Measurements from ENCODE around the gene KLHDC7B.

The KLHDC7B gene

DNA sequence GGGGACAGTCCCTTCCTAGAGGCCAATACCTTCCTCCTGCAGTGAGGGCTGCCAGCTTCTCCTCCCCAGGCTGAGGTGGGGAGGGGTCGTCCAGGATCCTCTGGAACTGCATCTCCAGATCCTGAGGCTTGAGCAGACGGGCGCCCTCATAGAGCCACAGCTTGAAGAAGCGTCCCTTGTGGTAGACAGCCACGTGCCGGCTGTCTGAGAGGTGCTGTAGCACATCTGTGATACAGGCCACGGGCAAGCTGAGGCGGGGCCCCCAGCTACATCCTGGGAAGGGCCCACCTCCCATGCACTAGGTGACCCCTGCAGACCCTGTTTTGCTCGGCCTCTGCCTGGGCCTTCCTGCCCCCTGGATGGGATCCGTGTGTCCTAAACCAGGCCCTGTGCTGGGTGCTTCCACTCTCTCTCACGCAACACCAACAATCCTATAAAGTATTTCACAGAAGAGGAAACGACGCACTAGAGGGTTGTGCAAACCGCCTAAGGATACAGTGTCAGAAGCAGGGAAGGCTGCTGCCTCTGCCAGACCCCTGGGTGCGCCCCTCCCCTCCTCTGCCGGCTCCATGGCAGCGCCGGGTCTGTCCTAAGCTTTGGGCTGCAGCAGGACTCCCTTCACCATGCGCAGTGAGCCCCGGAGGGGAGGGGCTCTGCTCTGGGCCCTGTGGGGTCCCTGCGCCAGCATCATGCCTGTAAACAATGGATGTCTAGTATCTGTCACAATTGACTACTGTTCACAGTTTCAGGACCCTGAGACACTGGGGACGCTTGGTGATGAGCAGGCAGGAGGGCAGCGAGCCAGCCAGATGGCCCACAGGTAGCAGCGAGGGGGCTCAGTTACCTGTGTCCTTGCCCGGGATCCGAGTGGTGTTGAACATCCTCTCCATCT, 28.0 kb downstream of the KLHDC7B start:
- H3K9me3 ChIP-seq (ENCODE audit: control insufficient read depth, insufficient read depth, low read length) = no peaks in the 10 kb centered on the region
- H3K36me3 ChIP-seq (ENCODE audit: control insufficient read depth, insufficient read depth, low read length) = peaks cover 47% of the 10 kb centered on the region
- peaks cover 3% of the 10 kb centered on the region for H3K4me1 ChIP-seq (ENCODE audit: control insufficient read depth, insufficient read depth, low read length)
- H3K9ac ChIP-seq (ENCODE audit: low read depth, low read length) = no peak overlapping the region
- no peak overlapping the region for H3K4me3 ChIP-seq (ENCODE audit: low read depth, low read length)
- H3K27me3 ChIP-seq (ENCODE audit: control insufficient read depth, insufficient read depth, low read length) = no peaks in the 10 kb centered on the region

GRCh38 chr22:50574383-50574755, 28.7 kb downstream of the KLHDC7B start:
- Histone ChIP-seq H3K9me3 (ENCODE audit: control insufficient read depth, insufficient read depth, low read length) (no peaks in the 10 kb centered on the region), H3K36me3 (ENCODE audit: control insufficient read depth, insufficient read depth, low read length) (peaks cover 45% of the 10 kb centered on the region), H3K4me1 (ENCODE audit: control insufficient read depth, insufficient read depth, low read length) (peaks cover 5% of the 10 kb centered on the region), H3K9ac (ENCODE audit: low read depth, low read length) (no peak overlapping the region), H3K27me3 (ENCODE audit: control insufficient read depth, insufficient read depth, low read length) (no peaks in the 10 kb centered on the region), H3K4me3 (ENCODE audit: low read depth, low read length) (no peak overlapping the region)

GRCh38 chr22:50575426-50575941, 29.8 kb downstream of the KLHDC7B start:
- Histone ChIP-seq H3K4me1 (ENCODE audit: control insufficient read depth, insufficient read depth, low read length) (peaks cover 5% of the 10 kb centered on the region), H3K27me3 (ENCODE audit: control insufficient read depth, insufficient read depth, low read length) (no peaks in the 10 kb centered on the region), H3K36me3 (ENCODE audit: control insufficient read depth, insufficient read depth, low read length) (peaks cover 47% of the 10 kb centered on the region), H3K4me3 (ENCODE audit: low read depth, low read length) (no peak overlapping the region), H3K9ac (ENCODE audit: low read depth, low read length) (no peak overlapping the region), H3K9me3 (ENCODE audit: control insufficient read depth, insufficient read depth, low read length) (no peaks in the 10 kb centered on the region)

- Histone ChIP-seq H3K4me1 (ENCODE audit: control insufficient read depth, insufficient read depth, low read length) (peaks cover 5% of the 10 kb centered on the region), H3K27me3 (ENCODE audit: control insufficient read depth, insufficient read depth, low read length) (no peaks in the 10 kb centered on the region), H3K4me3 (ENCODE audit: low read depth, low read length) (no peak overlapping the region), H3K36me3 (ENCODE audit: control insufficient read depth, insufficient read depth, low read length) (peaks cover 41% of the 10 kb centered on the region), H3K9ac (ENCODE audit: low read depth, low read length) (no peak overlapping the region), H3K9me3 (ENCODE audit: control insufficient read depth, insufficient read depth, low read length) (no peaks in the 10 kb centered on the region)
Measured at GRCh38 chr22:50576070-50576469, 30.4 kb downstream of the KLHDC7B start.

DNA sequence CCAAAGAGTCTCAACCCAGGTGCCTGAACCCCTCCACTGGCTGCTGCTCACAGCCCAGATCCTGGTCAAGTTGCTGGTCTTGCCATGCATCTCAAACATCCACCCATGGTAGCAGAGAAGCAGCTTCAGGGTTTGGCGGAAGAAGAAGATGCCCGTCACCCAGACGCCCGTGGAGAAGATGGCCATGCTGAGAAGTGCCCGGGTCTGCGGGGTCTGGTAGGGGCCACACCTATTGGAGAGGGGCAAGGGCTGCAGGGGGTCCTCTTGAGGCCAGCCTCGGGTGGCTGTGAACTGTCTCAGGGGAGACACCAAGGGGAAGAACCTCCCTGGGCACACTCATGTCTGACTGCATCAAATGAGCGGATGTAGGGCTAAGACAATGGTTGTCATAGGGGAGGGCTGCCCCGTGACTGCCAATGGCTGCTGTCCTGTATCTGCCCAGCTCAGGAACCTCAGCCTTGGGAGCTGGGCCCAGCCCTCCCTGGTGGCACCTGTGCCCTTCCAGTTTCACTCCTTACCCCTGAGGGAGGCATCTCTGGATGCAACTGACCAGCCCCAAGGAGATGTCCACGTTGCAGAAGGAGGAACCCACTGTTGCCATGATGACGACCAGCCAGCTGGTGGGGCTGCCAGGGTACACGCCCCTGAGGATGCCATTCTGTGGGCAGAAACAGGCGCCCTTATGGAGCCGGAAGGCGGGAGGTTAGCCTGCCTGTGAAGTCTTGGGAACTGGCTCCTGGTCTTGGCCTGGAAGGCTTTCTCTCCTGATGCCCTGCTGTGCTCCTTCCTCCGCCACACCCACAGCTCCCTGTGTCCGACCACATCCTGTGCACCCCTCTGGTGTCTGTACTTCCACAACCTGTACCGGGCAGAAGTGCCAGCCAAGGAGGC, 31.4 kb downstream of the KLHDC7B start:
- no peak overlapping the region for H3K9ac ChIP-seq (ENCODE audit: low read depth, low read length)
- no peak overlapping the region for H3K4me3 ChIP-seq (ENCODE audit: low read depth, low read length)
- peaks cover 31% of the 10 kb centered on the region for H3K36me3 ChIP-seq (ENCODE audit: control insufficient read depth, insufficient read depth, low read length)
- H3K4me1 ChIP-seq (ENCODE audit: control insufficient read depth, insufficient read depth, low read length) = peaks cover 5% of the 10 kb centered on the region
- H3K9me3 ChIP-seq (ENCODE audit: control insufficient read depth, insufficient read depth, low read length) = no peaks in the 10 kb centered on the region
- H3K27me3 ChIP-seq (ENCODE audit: control insufficient read depth, insufficient read depth, low read length) = no peaks in the 10 kb centered on the region

DNA sequence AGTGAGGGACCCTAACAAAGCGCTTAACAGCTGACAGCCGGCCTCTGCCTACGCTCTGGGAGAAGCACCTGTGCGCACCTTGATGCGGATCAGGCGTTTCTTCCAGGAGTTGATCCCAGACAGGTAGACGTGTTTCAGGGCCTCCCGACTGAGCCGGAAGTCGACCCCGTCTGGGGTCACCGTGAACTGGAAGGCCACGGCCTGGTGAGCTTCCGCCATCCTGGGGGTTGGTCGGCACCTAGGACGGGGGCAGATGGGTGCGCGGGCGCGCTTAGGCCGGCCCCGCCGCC, 31.9 kb downstream of the KLHDC7B start:
- Histone ChIP-seq H3K36me3 (ENCODE audit: control insufficient read depth, insufficient read depth, low read length) (peaks cover 31% of the 10 kb centered on the region), H3K27me3 (ENCODE audit: control insufficient read depth, insufficient read depth, low read length) (no peaks in the 10 kb centered on the region), H3K4me3 (ENCODE audit: low read depth, low read length) (no peak overlapping the region), H3K9ac (ENCODE audit: low read depth, low read length) (no peak overlapping the region), H3K4me1 (ENCODE audit: control insufficient read depth, insufficient read depth, low read length) (peaks cover 5% of the 10 kb centered on the region), H3K9me3 (ENCODE audit: control insufficient read depth, insufficient read depth, low read length) (no peaks in the 10 kb centered on the region)

DNA sequence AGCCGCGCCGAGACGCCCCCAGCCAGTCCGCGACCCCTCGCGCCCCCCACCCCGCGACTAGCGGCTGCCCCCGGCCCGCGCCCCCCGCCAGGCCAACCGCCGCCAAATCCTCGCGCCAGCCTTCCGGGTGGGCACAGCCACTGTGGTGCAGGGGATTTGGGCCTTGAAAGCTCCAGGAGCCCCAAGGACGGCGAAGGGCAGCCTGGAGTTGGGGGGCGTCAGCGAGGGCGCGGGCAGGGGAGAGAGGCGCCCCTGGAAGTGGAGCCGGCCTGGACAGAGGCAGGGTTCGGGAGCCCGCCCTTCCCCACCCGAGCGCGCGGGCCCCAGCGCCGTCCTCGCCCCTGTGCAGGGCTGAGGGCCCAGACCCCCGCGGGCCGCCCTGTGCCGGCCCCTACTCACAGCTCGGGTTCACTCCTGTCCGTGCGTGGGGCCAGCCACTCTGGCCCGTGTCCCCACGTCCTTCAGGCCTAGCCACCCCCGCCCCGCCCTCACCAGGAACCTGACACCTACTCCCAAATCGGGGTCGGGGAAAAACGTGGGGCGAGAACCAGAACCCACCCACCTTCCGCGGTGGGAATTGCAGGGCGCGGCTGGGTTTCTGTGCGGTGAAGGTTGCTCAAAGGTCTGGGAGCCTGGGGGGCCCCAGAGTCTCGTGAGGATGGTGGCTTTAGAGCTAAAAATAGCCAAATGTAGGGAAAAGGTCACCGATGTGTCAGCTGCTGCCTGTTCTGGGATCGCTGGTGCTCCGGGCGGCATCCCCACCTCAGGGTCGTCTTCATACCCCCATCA, 32.5 kb downstream of the KLHDC7B start, which contains the start of gene CPT1B:
Gene CPT1B (minus strand): TSS at position 441 of the 789 bp plus-strand sequence. CDS start 512 bp downstream, outside the sequence.
- no peaks in the 10 kb centered on the region for H3K9me3 ChIP-seq (ENCODE audit: control insufficient read depth, insufficient read depth, low read length)
- no peak within 1 kb of the TSS for H3K4me3 ChIP-seq (ENCODE audit: low read depth, low read length)
- H3K36me3 ChIP-seq (ENCODE audit: control insufficient read depth, insufficient read depth, low read length) = peaks cover 26% of the 10 kb centered on the region
- peaks cover 5% of the 10 kb centered on the region for H3K4me1 ChIP-seq (ENCODE audit: control insufficient read depth, insufficient read depth, low read length)
- no peaks in the 10 kb centered on the region for H3K27me3 ChIP-seq (ENCODE audit: control insufficient read depth, insufficient read depth, low read length)
- peak within 1 kb of the TSS; percentile 37 for H3K9ac ChIP-seq (ENCODE audit: low read depth, low read length)

GRCh38 chr22:50578776-50579310, 33.1 kb downstream of the KLHDC7B start:
- Histone ChIP-seq H3K4me1 (ENCODE audit: control insufficient read depth, insufficient read depth, low read length) (peaks cover 5% of the 10 kb centered on the region), H3K9ac (ENCODE audit: low read depth, low read length) (peak overlapping the region; percentile 37), H3K9me3 (ENCODE audit: control insufficient read depth, insufficient read depth, low read length) (no peaks in the 10 kb centered on the region), H3K27me3 (ENCODE audit: control insufficient read depth, insufficient read depth, low read length) (no peaks in the 10 kb centered on the region), H3K4me3 (ENCODE audit: low read depth, low read length) (no peak overlapping the region), H3K36me3 (ENCODE audit: control insufficient read depth, insufficient read depth, low read length) (peaks cover 20% of the 10 kb centered on the region)

GRCh38 chr22:50579752-50580151, 34.1 kb downstream of the KLHDC7B start:
- Histone ChIP-seq H3K9ac (ENCODE audit: low read depth, low read length) (no peak overlapping the region), H3K36me3 (ENCODE audit: control insufficient read depth, insufficient read depth, low read length) (peaks cover 16% of the 10 kb centered on the region), H3K4me1 (ENCODE audit: control insufficient read depth, insufficient read depth, low read length) (peaks cover 5% of the 10 kb centered on the region)

GRCh38 chr22:50581031-50581949, 35.6 kb downstream of the KLHDC7B start:
- Histone ChIP-seq H3K4me1 (ENCODE audit: control insufficient read depth, insufficient read depth, low read length) (peaks cover 5% of the 10 kb centered on the region), H3K9ac (ENCODE audit: low read depth, low read length) (no peak overlapping the region), H3K9me3 (ENCODE audit: control insufficient read depth, insufficient read depth, low read length) (no peaks in the 10 kb centered on the region), H3K27me3 (ENCODE audit: control insufficient read depth, insufficient read depth, low read length) (peaks cover 2% of the 10 kb centered on the region), H3K4me3 (ENCODE audit: low read depth, low read length) (peak overlapping the region; percentile 87), H3K36me3 (ENCODE audit: control insufficient read depth, insufficient read depth, low read length) (peaks cover 16% of the 10 kb centered on the region)

More at GRCh38 chr22:50579752-50580151, 34.1 kb downstream of the KLHDC7B start:
- Histone ChIP-seq H3K4me3 (ENCODE audit: low read depth, low read length) (no peak overlapping the region), H3K9me3 (ENCODE audit: control insufficient read depth, insufficient read depth, low read length) (no peaks in the 10 kb centered on the region), H3K27me3 (ENCODE audit: control insufficient read depth, insufficient read depth, low read length) (no peaks in the 10 kb centered on the region)

All from iPS-15b (cell line).